Thyroid gland (tissue), 4 donors: ENCODE measurements around the gene PREX1.

Source experiments
- POLR2A ChIP-seq, 2 donors: fragments of 450-650 bp; IDR thresholded peaks; one replicate each; pipeline ENCODE4 v1.6.1; 2017; ENCODE audit warnings: antibody characterized with exemption in 2 of 2, mild to moderate bottlenecking in 2 of 2, moderate library complexity in 1 of 2
- TF ChIP-seq, protein P1 (sequence below), 6 experiments: fragments of 200-600 bp in 3 of 6; fragments of 450-650 bp in 3 of 6; sonication (generic) in 3 of 6; IDR thresholded peaks; one replicate each; pipeline ENCODE4 v1.5.1; 2016 to 2019; ENCODE audit warnings: antibody characterized with exemption in 6 of 6, mild to moderate bottlenecking in 2 of 6, inconsistent platforms in 1 of 6, moderate library complexity in 1 of 6

DNA sequence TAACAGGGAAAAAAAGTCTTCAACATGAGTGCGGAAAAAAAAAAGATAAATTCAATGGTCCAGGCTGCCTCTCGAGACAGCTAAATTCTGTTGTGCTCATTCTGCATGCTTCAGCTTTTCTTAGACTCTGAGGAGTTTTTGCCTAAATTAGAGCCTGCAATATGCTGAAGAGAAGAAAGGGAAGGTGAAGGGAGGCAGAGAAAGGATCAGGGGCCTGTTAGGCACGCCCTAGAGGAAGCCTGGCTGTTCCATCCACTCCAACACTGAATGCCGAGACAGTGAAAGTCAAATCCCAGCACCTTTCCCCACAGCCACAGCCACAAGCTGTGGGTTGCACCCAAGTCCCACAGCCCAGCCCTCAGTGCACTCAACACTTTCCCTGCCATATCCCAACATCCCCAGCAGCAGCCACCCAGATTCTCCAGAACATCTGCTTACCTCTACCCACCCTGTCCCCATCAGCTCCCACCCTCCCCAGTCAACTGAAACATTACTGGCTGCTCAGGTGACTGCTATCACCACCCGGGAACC is 37.3 kb downstream of the PREX1 start:
- TF ChIP-seq, protein P1, sequence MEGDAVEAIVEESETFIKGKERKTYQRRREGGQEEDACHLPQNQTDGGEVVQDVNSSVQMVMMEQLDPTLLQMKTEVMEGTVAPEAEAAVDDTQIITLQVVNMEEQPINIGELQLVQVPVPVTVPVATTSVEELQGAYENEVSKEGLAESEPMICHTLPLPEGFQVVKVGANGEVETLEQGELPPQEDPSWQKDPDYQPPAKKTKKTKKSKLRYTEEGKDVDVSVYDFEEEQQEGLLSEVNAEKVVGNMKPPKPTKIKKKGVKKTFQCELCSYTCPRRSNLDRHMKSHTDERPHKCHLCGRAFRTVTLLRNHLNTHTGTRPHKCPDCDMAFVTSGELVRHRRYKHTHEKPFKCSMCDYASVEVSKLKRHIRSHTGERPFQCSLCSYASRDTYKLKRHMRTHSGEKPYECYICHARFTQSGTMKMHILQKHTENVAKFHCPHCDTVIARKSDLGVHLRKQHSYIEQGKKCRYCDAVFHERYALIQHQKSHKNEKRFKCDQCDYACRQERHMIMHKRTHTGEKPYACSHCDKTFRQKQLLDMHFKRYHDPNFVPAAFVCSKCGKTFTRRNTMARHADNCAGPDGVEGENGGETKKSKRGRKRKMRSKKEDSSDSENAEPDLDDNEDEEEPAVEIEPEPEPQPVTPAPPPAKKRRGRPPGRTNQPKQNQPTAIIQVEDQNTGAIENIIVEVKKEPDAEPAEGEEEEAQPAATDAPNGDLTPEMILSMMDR (IDR thresholded peaks at IDR 0.05), result no peak
- TF ChIP-seq POLR2A (IDR thresholded peaks at IDR 0.05), result no peak
